Trophoblast cell (in vitro differentiated cells and primary cell): ENCODE results near the gene DNAL1.
"Not testable (repeated sequence)": the region's sequence is repeated elsewhere in the genome, so short reads cannot be mapped to it uniquely, and the experiment has no call there.

Experiments
- DNase-seq, 2 donors: peaks; one replicate each; pipeline ENCODE4 v3.0.0-alpha.2; 2016
- H2AFZ ChIP-seq: 2 replicates; pipeline ENCODE4 v1.6.1; 2013; ENCODE audit warnings: low read length, moderate library complexity, mild to moderate bottlenecking; ENCODE audit not compliant: insufficient read depth, poor library complexity
- H2AK5ac ChIP-seq: 2 replicates; pipeline ENCODE4 v1.6.1; 2013; ENCODE audit warnings: mild to moderate bottlenecking, low read length
- H2BK120ac ChIP-seq: 2 replicates; pipeline ENCODE4 v1.6.1; 2013; ENCODE audit warnings: low read length, mild to moderate bottlenecking, moderate library complexity; ENCODE audit not compliant: insufficient read depth, poor library complexity
- H2BK12ac ChIP-seq: 2 replicates; pipeline ENCODE4 v1.6.1; 2013; ENCODE audit warnings: mild to moderate bottlenecking, low read length, moderate library complexity
- H2BK5ac ChIP-seq: 2 replicates; pipeline ENCODE4 v1.6.1; 2013; ENCODE audit warnings: low read length, low read depth, moderate library complexity, mild to moderate bottlenecking; ENCODE audit not compliant: poor library complexity
- H3K14ac ChIP-seq: 2 replicates; pipeline ENCODE4 v1.6.1; 2013; ENCODE audit warnings: mild to moderate bottlenecking, low read length
- H3K18ac ChIP-seq: 2 replicates; pipeline ENCODE4 v1.6.1; 2013; ENCODE audit warnings: mild to moderate bottlenecking, low read length
- H3K23ac ChIP-seq: 2 replicates; pipeline ENCODE4 v1.6.1; 2013; ENCODE audit warnings: low read length
- H3K27ac ChIP-seq: 2 replicates; pipeline ENCODE4 v1.5.1; 2013; ENCODE audit warnings: low read depth, mild to moderate bottlenecking, inconsistent platforms, low read length, moderate library complexity
- H3K27me3 ChIP-seq: 2 replicates; pipeline ENCODE4 v1.6.1; 2013; ENCODE audit warnings: inconsistent platforms, mild to moderate bottlenecking, low read length, moderate library complexity; ENCODE audit not compliant: insufficient read depth
- H3K36me3 ChIP-seq, 2 experiments: 1 replicate in 1 of 2; 2 replicates in 1 of 2; pipeline ENCODE4 v1.6.1; 2013; ENCODE audit warnings: low read length in 2 of 2, mild to moderate bottlenecking in 2 of 2, moderate library complexity in 1 of 2; ENCODE audit not compliant: insufficient read depth in 2 of 2, control insufficient read depth in 1 of 2
- H3K4ac ChIP-seq: 2 replicates; pipeline ENCODE4 v1.6.1; 2013; ENCODE audit warnings: low read depth, mild to moderate bottlenecking, low read length, moderate library complexity
- H3K4me1 ChIP-seq, 2 experiments: 1 replicate in 1 of 2; 2 replicates in 1 of 2; pipeline ENCODE4 v1.6.1; 2013; ENCODE audit warnings: low read length in 2 of 2, mild to moderate bottlenecking in 2 of 2, moderate library complexity in 1 of 2; ENCODE audit not compliant: insufficient read depth in 2 of 2, control insufficient read depth in 1 of 2
- H3K4me2 ChIP-seq: 2 replicates; pipeline ENCODE4 v1.6.1; 2013; ENCODE audit warnings: inconsistent platforms, mild to moderate bottlenecking, low read length, moderate library complexity
- H3K4me3 ChIP-seq: 2 replicates; pipeline ENCODE4 v1.5.1; 2013; ENCODE audit warnings: mild to moderate bottlenecking, low read depth, low read length, inconsistent platforms
- H3K79me1 ChIP-seq: one replicate; pipeline ENCODE4 v1.6.1; 2013; ENCODE audit warnings: low read length
- H3K79me2 ChIP-seq: 2 replicates; pipeline ENCODE4 v1.6.1; 2013; ENCODE audit warnings: low read length, mild to moderate bottlenecking; ENCODE audit not compliant: control insufficient read depth, insufficient read depth, poor library complexity
- H3K9ac ChIP-seq: 2 replicates; pipeline ENCODE4 v1.6.1; 2013; ENCODE audit warnings: mild to moderate bottlenecking, low read length
- H3K9me3 ChIP-seq: 2 replicates; pipeline ENCODE4 v1.6.1; 2013; ENCODE audit warnings: low read depth, mild to moderate bottlenecking, control low read depth, inconsistent platforms, low read length; ENCODE audit not compliant: insufficient read depth
- H4K12ac ChIP-seq: 2 replicates; pipeline ENCODE4 v1.6.1; 2013; ENCODE audit warnings: low read depth, mild to moderate bottlenecking, low read length, moderate library complexity
- H4K8ac ChIP-seq: 2 replicates; pipeline ENCODE4 v1.6.1; 2013; ENCODE audit warnings: low read depth, mild to moderate bottlenecking, low read length, moderate library complexity
- H4K91ac ChIP-seq: one replicate; pipeline ENCODE4 v1.6.1; 2013; ENCODE audit warnings: low read depth, mild to moderate bottlenecking, low read length, moderate library complexity
- WGBS: extraction: QIAGEN DNeasy Blood & Tissue Kit; methylation state at CpG from one replicate; pipeline ENCODE4 v1.1.7; 2013; ENCODE audit warnings: missing lambda C conversion rate; ENCODE audit not compliant: insufficient read length, insufficient coverage; ENCODE audit errors: extremely low coverage; 5-methylcytosine and 5-hydroxymethylcytosine counted together

DNAL1 gene

GRCh38 chr14:73695997-73696396, 51.2 kb downstream of the DNAL1 start:
- no peak overlapping the region for H3K14ac ChIP-seq
- no peak overlapping the region for H2BK12ac ChIP-seq
- H3K18ac ChIP-seq = no peak overlapping the region
- no peak overlapping the region for H3K9ac ChIP-seq
- H3K4ac ChIP-seq = no peak overlapping the region
- H4K91ac ChIP-seq = no peak overlapping the region
- H2AFZ ChIP-seq = no peak overlapping the region
- no peak overlapping the region for H3K4me3 ChIP-seq
- no peaks in the 10 kb centered on the region for H3K79me1 ChIP-seq
- no peak overlapping the region for H2AK5ac ChIP-seq
- no peaks in the 10 kb centered on the region for H3K9me3 ChIP-seq
- no peak for DNase-seq
- no peak overlapping the region for H4K8ac ChIP-seq
- no peak overlapping the region for H2BK5ac ChIP-seq
- no peak overlapping the region for H2BK120ac ChIP-seq
- H3K4me1 ChIP-seq = no peaks in the 10 kb centered on the region
- no peaks in the 10 kb centered on the region for H3K27me3 ChIP-seq
- no peaks in the 10 kb centered on the region for H3K79me2 ChIP-seq
- WGBS = no CpG with 5 or more reads among the region's 2 CpGs
- no peaks in the 10 kb centered on the region for H3K36me3 ChIP-seq
- H3K4me2 ChIP-seq = no peak overlapping the region
- H3K23ac ChIP-seq = no peak overlapping the region
- H4K12ac ChIP-seq = no peak overlapping the region
- no peak overlapping the region for H3K27ac ChIP-seq

- H3K4me3 ChIP-seq = no peak overlapping the region
- no peaks in the 10 kb centered on the region for H3K4me1 ChIP-seq
- no peak overlapping the region for H2BK5ac ChIP-seq
- no peak overlapping the region for H3K4ac ChIP-seq
- no CpG with 5 or more reads among the region's 2 CpGs for WGBS
- no peaks in the 10 kb centered on the region for H3K9me3 ChIP-seq
- H3K23ac ChIP-seq = no peak overlapping the region
- no peaks in the 10 kb centered on the region for H3K27me3 ChIP-seq
- DNase-seq = no peak
- H2BK12ac ChIP-seq = no peak overlapping the region
- H3K79me2 ChIP-seq = no peaks in the 10 kb centered on the region
- H3K4me2 ChIP-seq = no peak overlapping the region
- no peaks in the 10 kb centered on the region for H3K36me3 ChIP-seq
- H4K12ac ChIP-seq = no peak overlapping the region
- no peak overlapping the region for H4K91ac ChIP-seq
- no peak overlapping the region for H2BK120ac ChIP-seq
- H4K8ac ChIP-seq = no peak overlapping the region
- no peak overlapping the region for H2AK5ac ChIP-seq
- no peak overlapping the region for H3K27ac ChIP-seq
- H3K18ac ChIP-seq = no peak overlapping the region
- H3K79me1 ChIP-seq = no peaks in the 10 kb centered on the region
- H2AFZ ChIP-seq = no peak overlapping the region
- H3K14ac ChIP-seq = no peak overlapping the region
- H3K9ac ChIP-seq = no peak overlapping the region
Observed at GRCh38 chr14:73696466-73697400, 51.9 kb downstream of the DNAL1 start.

GRCh38 chr14:73700325-73700724, 55.5 kb downstream of the DNAL1 start:
- H3K9me3 ChIP-seq = no peaks in the 10 kb centered on the region
- H2BK120ac ChIP-seq = no peak overlapping the region
- no peak overlapping the region for H2BK12ac ChIP-seq
- no peak overlapping the region for H3K9ac ChIP-seq
- no peak overlapping the region for H2BK5ac ChIP-seq
- H4K12ac ChIP-seq = no peak overlapping the region
- H3K79me1 ChIP-seq = no peaks in the 10 kb centered on the region
- WGBS = no CpG with 5 or more reads among the region's 1 CpG
- H3K4me1 ChIP-seq = no peaks in the 10 kb centered on the region
- no peak overlapping the region for H3K27ac ChIP-seq
- no peaks in the 10 kb centered on the region for H3K27me3 ChIP-seq
- no peak overlapping the region for H4K91ac ChIP-seq
- H3K14ac ChIP-seq = no peak overlapping the region
- no peak overlapping the region for H3K4me2 ChIP-seq
- H3K79me2 ChIP-seq = no peaks in the 10 kb centered on the region
- no peak overlapping the region for H3K4me3 ChIP-seq
- no peak overlapping the region for H2AK5ac ChIP-seq
- no peak overlapping the region for H4K8ac ChIP-seq
- no peak overlapping the region for H3K4ac ChIP-seq
- no peak overlapping the region for H2AFZ ChIP-seq
- H3K18ac ChIP-seq = no peak overlapping the region
- DNase-seq = no peak
- no peak overlapping the region for H3K23ac ChIP-seq
- H3K36me3 ChIP-seq = no peaks in the 10 kb centered on the region

GRCh38 chr14:73708076-73708475, 63.3 kb downstream of the DNAL1 start:
- H3K27ac ChIP-seq, H3K4ac ChIP-seq, H3K9ac ChIP-seq, H2BK5ac ChIP-seq, H3K79me1 ChIP-seq, H3K14ac ChIP-seq, H4K8ac ChIP-seq, H3K18ac ChIP-seq, H3K23ac ChIP-seq, DNase-seq, H4K12ac ChIP-seq, H2AFZ ChIP-seq, H3K36me3 ChIP-seq, H3K9me3 ChIP-seq, H3K27me3 ChIP-seq, H3K79me2 ChIP-seq, H2AK5ac ChIP-seq, H2BK120ac ChIP-seq, H3K4me2 ChIP-seq, H4K91ac ChIP-seq, H2BK12ac ChIP-seq, H3K4me3 ChIP-seq: not testable (repeated sequence)
- H3K4me1 ChIP-seq = peaks cover 8 to 10% of the 10 kb centered on the region in 2 experiments
- no CpG with 5 or more reads among the region's 4 CpGs for WGBS
